ENCODE measurements around the gene SOX30. TPM values are rescaled to one million over a fixed set of nuclear protein-coding genes. Genes with fewer than 3 reads are reported as not detected.
"Not testable (repeated sequence)": the region's sequence is repeated elsewhere in the genome, so short reads cannot be mapped to it uniquely, and the experiment has no call there.

The SOX30 gene
- total RNA-seq, 1 experiment from 2014 or later: 0.09 TPM

GRCh38 chr5:157681048-157681447 is 28.8 kb upstream of the SOX30 start:
- Mint-ChIP-seq H3K27me3 (ENCODE audit: unreplicated experiment) (no peaks in the 10 kb centered on the region), H3K27ac (ENCODE audit: unreplicated experiment) (no peak overlapping the region), H3K4me3 (ENCODE audit: low read depth, unreplicated experiment) (no peak overlapping the region), H3K36me3 (ENCODE audit: insufficient read depth, unreplicated experiment) (no peaks in the 10 kb centered on the region), H3K4me1 (ENCODE audit: low read depth, unreplicated experiment) (no peaks in the 10 kb centered on the region), H3K9me3 (ENCODE audit: low read depth, unreplicated experiment) (no peaks in the 10 kb centered on the region)
- intact Hi-C loops (cut with micrococcal nuclease; ENCODE audit: unreplicated experiment): no loop called here
- no TSS peak for BruUV-seq (replicated peaks)
- TF ChIP-seq CTCF (IDR thresholded peaks at IDR 0.05; ENCODE audit: unreplicated experiment): no peak
- no peak for DNase-seq
- CTCF ChIA-PET: no interaction called here

GRCh38 chr5:157680239-157680638 is 28.0 kb upstream of the SOX30 start:
- no peak for TF ChIP-seq CTCF (IDR thresholded peaks at IDR 0.05; ENCODE audit: unreplicated experiment)
- no peak overlapping the region for H3K27ac Mint-ChIP-seq (ENCODE audit: unreplicated experiment)
- CTCF ChIA-PET: no interaction called here
- intact Hi-C loops (cut with micrococcal nuclease; ENCODE audit: unreplicated experiment): no loop called here
- H3K9me3 Mint-ChIP-seq (ENCODE audit: low read depth, unreplicated experiment): no peaks in the 10 kb centered on the region
- H3K4me1 Mint-ChIP-seq (ENCODE audit: low read depth, unreplicated experiment): no peaks in the 10 kb centered on the region
- H3K36me3 Mint-ChIP-seq (ENCODE audit: insufficient read depth, unreplicated experiment): no peaks in the 10 kb centered on the region
- no peak for DNase-seq
- H3K27me3 Mint-ChIP-seq (ENCODE audit: unreplicated experiment): no peaks in the 10 kb centered on the region
- H3K4me3 Mint-ChIP-seq (ENCODE audit: low read depth, unreplicated experiment): no peak overlapping the region
- BruUV-seq (replicated peaks): no TSS peak

GRCh38 chr5:157679801-157680200 is 27.6 kb upstream of the SOX30 start:
- no peak overlapping the region for H3K4me3 Mint-ChIP-seq (ENCODE audit: low read depth, unreplicated experiment)
- no peaks in the 10 kb centered on the region for H3K4me1 Mint-ChIP-seq (ENCODE audit: low read depth, unreplicated experiment)
- H3K27me3 Mint-ChIP-seq (ENCODE audit: unreplicated experiment): no peaks in the 10 kb centered on the region
- TF ChIP-seq CTCF (IDR thresholded peaks at IDR 0.05; ENCODE audit: unreplicated experiment): no peak
- CTCF ChIA-PET: no interaction called here
- no peak overlapping the region for H3K27ac Mint-ChIP-seq (ENCODE audit: unreplicated experiment)
- no TSS peak for BruUV-seq (replicated peaks)
- intact Hi-C loops (cut with micrococcal nuclease; ENCODE audit: unreplicated experiment): no loop called here
- no peak for DNase-seq
- no peaks in the 10 kb centered on the region for H3K9me3 Mint-ChIP-seq (ENCODE audit: low read depth, unreplicated experiment)
- H3K36me3 Mint-ChIP-seq (ENCODE audit: insufficient read depth, unreplicated experiment): no peaks in the 10 kb centered on the region

- TF ChIP-seq CTCF (IDR thresholded peaks at IDR 0.05; ENCODE audit: unreplicated experiment): no peak
- CTCF ChIA-PET: no interaction called here
- Mint-ChIP-seq H3K27me3 (ENCODE audit: unreplicated experiment) (no peaks in the 10 kb centered on the region), H3K9me3 (ENCODE audit: low read depth, unreplicated experiment) (no peaks in the 10 kb centered on the region), H3K4me3 (ENCODE audit: low read depth, unreplicated experiment) (no peak overlapping the region), H3K36me3 (ENCODE audit: insufficient read depth, unreplicated experiment) (no peaks in the 10 kb centered on the region), H3K27ac (ENCODE audit: unreplicated experiment) (no peak overlapping the region), H3K4me1 (ENCODE audit: low read depth, unreplicated experiment) (no peaks in the 10 kb centered on the region)
- intact Hi-C loops (cut with micrococcal nuclease; ENCODE audit: unreplicated experiment): no loop called here
- DNase-seq: no peak
- BruUV-seq (replicated peaks): no TSS peak
Measured at GRCh38 chr5:157677931-157678330, 25.7 kb upstream of the SOX30 start.

- Mint-ChIP-seq H3K4me1 (ENCODE audit: low read depth, unreplicated experiment) (peaks cover 30% of the 10 kb centered on the region), H3K36me3 (ENCODE audit: insufficient read depth, unreplicated experiment) (peaks cover 26% of the 10 kb centered on the region), H3K27me3 (ENCODE audit: unreplicated experiment) (peaks cover 15% of the 10 kb centered on the region)
- H3K9me3 Mint-ChIP-seq (ENCODE audit: low read depth, unreplicated experiment); BruUV-seq (replicated peaks); H3K27ac Mint-ChIP-seq (ENCODE audit: unreplicated experiment); intact Hi-C loops (cut with micrococcal nuclease; ENCODE audit: unreplicated experiment); DNase-seq; H3K4me3 Mint-ChIP-seq (ENCODE audit: low read depth, unreplicated experiment): not testable (repeated sequence)
- CTCF ChIA-PET: interaction anchor here (0.6 kb wide), 1 partner anchor 95 kb away, joined by 6 read pairs; no protein-coding TSS in a partner anchor
Measured at GRCh38 chr5:157674351-157674750, 22.1 kb upstream of the SOX30 start.

Data from Calu3 (cell line).